MM.1S (cell line): Measurements from ENCODE around the gene MBTD1.
A peak's percentile ranks its signal among the peaks of the same experiment; 100 is the strongest.

Experiments
- DNase-seq: peaks from one replicate; pipeline ENCODE4 v3.0.0-alpha.2; 2015
- H2AFZ ChIP-seq: fragments of 300-600 bp; sonication (generic); 2 replicates; pipeline ENCODE4 v1.6.0; 2016; ENCODE audit warnings: antibody characterized with exemption, low read length
- H3F3A ChIP-seq: fragments of 300-600 bp; sonication (generic); 2 replicates; pipeline ENCODE4 v1.6.1; 2016; ENCODE audit warnings: mild to moderate bottlenecking, antibody characterized with exemption, low read length, moderate library complexity, mixed read lengths; ENCODE audit not compliant: insufficient read depth
- H3K27ac ChIP-seq: fragments of 300-600 bp; sonication (generic); 2 replicates; pipeline ENCODE4 v1.5.1; 2016; ENCODE audit warnings: mild to moderate bottlenecking, low read length
- H3K27me3 ChIP-seq: fragments of 300-600 bp; sonication (generic); replicated peaks from 2 replicates; pipeline ENCODE4 v1.6.0; 2016; ENCODE audit warnings: low read length; ENCODE audit not compliant: insufficient read depth
- H3K36me3 ChIP-seq: fragments of 300-600 bp; sonication (generic); replicated peaks from 2 replicates; pipeline ENCODE4 v1.6.1; 2016; ENCODE audit warnings: mild to moderate bottlenecking, low read length, mixed read lengths; ENCODE audit not compliant: insufficient read depth
- H3K4me1 ChIP-seq: fragments of 300-600 bp; sonication (generic); 2 replicates; pipeline ENCODE4 v1.6.1; 2016; ENCODE audit warnings: low read length, mixed read lengths
- H3K4me2 ChIP-seq: fragments of 300-600 bp; sonication (generic); 2 replicates; pipeline ENCODE4 v1.6.0; 2016; ENCODE audit warnings: low read depth, low read length
- H3K4me3 ChIP-seq: fragments of 300-600 bp; sonication (generic); 2 replicates; pipeline ENCODE4 v1.5.1; 2016; ENCODE audit warnings: low read length, mixed read lengths
- H3K79me2 ChIP-seq: fragments of 300-600 bp; sonication (generic); 2 replicates; pipeline ENCODE4 v1.6.1; 2016; ENCODE audit warnings: mixed run types, low read length, mixed read lengths
- H3K9ac ChIP-seq: fragments of 300-600 bp; sonication (generic); 2 replicates; pipeline ENCODE4 v1.6.1; 2016; ENCODE audit warnings: low read length, mixed read lengths
- H3K9me2 ChIP-seq: fragments of 300-600 bp; sonication (generic); replicated peaks from 2 replicates; pipeline ENCODE4 v1.6.1; 2016; ENCODE audit warnings: mild to moderate bottlenecking, low read length, mixed read lengths; ENCODE audit not compliant: insufficient read depth
- H3K9me3 ChIP-seq: fragments of 300-600 bp; sonication (generic); replicated peaks from 2 replicates; pipeline ENCODE4 v1.6.1; 2016; ENCODE audit warnings: mild to moderate bottlenecking, low read length, mixed read lengths; ENCODE audit not compliant: insufficient read depth
- H4K20me1 ChIP-seq: fragments of 300-600 bp; sonication (generic); 2 replicates; pipeline ENCODE4 v1.6.1; 2016; ENCODE audit warnings: mild to moderate bottlenecking, low read length, moderate library complexity, mixed read lengths; ENCODE audit not compliant: insufficient read depth
- CTCF ChIP-seq: fragments of 300-600 bp; sonication (generic); IDR thresholded peaks from 2 replicates; pipeline ENCODE4 v1.5.1; 2016; ENCODE audit warnings: antibody characterized with exemption, low read length, mixed read lengths
- EZH2 ChIP-seq: fragments of 300-600 bp; sonication (generic); optimal IDR thresholded peaks from 2 replicates; pipeline ENCODE3; 2017; ENCODE audit warnings: low read depth, mild to moderate bottlenecking, antibody characterized with exemption, low read length, mixed read lengths
- EZH2phosphoT487 ChIP-seq: fragments of 300-600 bp; sonication (generic); IDR thresholded peaks from 2 replicates; pipeline ENCODE4 v1.6.1; 2018; ENCODE audit warnings: antibody characterized with exemption, low read length

Gene MBTD1

GRCh38 chr17:51159604-51160003 lies 100.2 kb downstream of the MBTD1 start:
- H3K36me3 ChIP-seq, result peaks cover 9% of the 10 kb centered on the region

DNA sequence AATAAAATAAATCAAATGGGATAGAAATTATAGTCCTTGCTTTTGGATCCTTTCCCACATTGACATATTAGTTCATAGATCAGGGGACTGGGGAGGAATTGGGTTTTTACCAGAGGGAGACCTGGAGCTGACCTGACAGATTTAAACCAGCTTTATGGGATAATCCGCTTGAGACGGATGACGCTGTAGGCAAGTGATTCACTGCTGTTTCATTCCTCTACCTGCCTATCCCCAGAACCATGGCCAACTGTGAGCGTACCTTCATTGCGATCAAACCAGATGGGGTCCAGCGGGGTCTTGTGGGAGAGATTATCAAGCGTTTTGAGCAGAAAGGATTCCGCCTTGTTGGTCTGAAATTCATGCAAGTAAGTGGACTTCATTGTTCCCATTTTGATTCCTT lies 104.4 kb downstream of the MBTD1 start:
- Histone ChIP-seq H3K4me2 (no peak overlapping the region), H3K4me3 (no peak overlapping the region), H3K79me2 (peaks cover 65% of the 10 kb centered on the region), H3K27me3 (no peaks in the 10 kb centered on the region), H3K9me3 (no peaks in the 10 kb centered on the region), H3K9ac (no peak overlapping the region), H3K9me2 (no peaks in the 10 kb centered on the region), H2AFZ (no peak overlapping the region), H3K27ac (no peak overlapping the region), H3K36me3 (peaks cover 6% of the 10 kb centered on the region), H3K4me1 (peaks cover 5% of the 10 kb centered on the region; the same call in 1 of the 2 replicates), H4K20me1 (no peaks in the 10 kb centered on the region), H3F3A (peaks cover 7% of the 10 kb centered on the region; the same call in 1 of the 2 replicates)
- no peak for DNase-seq
- no peak for TF ChIP-seq CTCF
- TF ChIP-seq EZH2, result no peak
- TF ChIP-seq EZH2phosphoT487, result no peak

More at GRCh38 chr17:51159604-51160003, 100.2 kb downstream of the MBTD1 start:
- no peak for TF ChIP-seq EZH2
- Histone ChIP-seq H3K9me3 (no peaks in the 10 kb centered on the region), H3K79me2 (peaks cover 58% of the 10 kb centered on the region), H3K9me2 (no peaks in the 10 kb centered on the region), H2AFZ (no peak overlapping the region), H4K20me1 (no peaks in the 10 kb centered on the region), H3K4me2 (no peak overlapping the region), H3K4me1 (no peaks in the 10 kb centered on the region), H3K9ac (no peak overlapping the region), H3K27ac (no peak overlapping the region), H3K27me3 (no peaks in the 10 kb centered on the region), H3K4me3 (no peak overlapping the region), H3F3A (no peaks in the 10 kb centered on the region; the same call in 1 of the 2 replicates)
- DNase-seq, result no peak

- H3K9ac ChIP-seq, result peak overlapping the region; percentile 87
- H2AFZ ChIP-seq, result peak overlapping the region; percentile 71
- no peaks in the 10 kb centered on the region for H3K27me3 ChIP-seq
- H3K79me2 ChIP-seq, result peaks cover 58% of the 10 kb centered on the region
- peaks cover 7% of the 10 kb centered on the region; the same call in 1 of the 2 replicates for H3F3A ChIP-seq
- TF ChIP-seq EZH2phosphoT487 (no peak), EZH2 (no peak), CTCF (no peak)
- peak; percentile 14 for DNase-seq
- peak overlapping the region; percentile 63; the same call in 1 of the 2 replicates for H3K27ac ChIP-seq
- H3K9me2 ChIP-seq, result no peaks in the 10 kb centered on the region
- no peaks in the 10 kb centered on the region for H4K20me1 ChIP-seq
- peak overlapping the region; percentile 97 for H3K4me2 ChIP-seq
- H3K9me3 ChIP-seq, result no peaks in the 10 kb centered on the region
- H3K4me3 ChIP-seq, result peak overlapping the region; percentile 89
- H3K4me1 ChIP-seq, result peaks cover 5% of the 10 kb centered on the region; the same call in 1 of the 2 replicates
- H3K36me3 ChIP-seq, result peaks cover 6% of the 10 kb centered on the region
Observed at GRCh38 chr17:51154176-51154575, 105.7 kb downstream of the MBTD1 start.
